Measurements from ENCODE around the gene KCNG1. TPM values are rescaled to one million over a fixed set of nuclear protein-coding genes. Genes with fewer than 3 reads are reported as not detected.

Gene KCNG1
- total and polyA plus RNA-seq, 2 of the 13 experiments (the other 11 are each of a cell fraction or from before 2014, with no cell fraction given) = not detected

GRCh38 chr20:50958615-50959542, 64.0 kb downstream of the KCNG1 start, which contains the start of gene MOCS3 (continued):
- TF ChIP-seq ZNF292 (CRISPR knock-in tag; IDR thresholded peaks at IDR 0.05; ENCODE audit: borderline replicate concordance, low read depth) = 0 out of 2 replicates have a peak, but pooled peaks have one; percentile 43
- no peak for TF ChIP-seq ZBTB26 (CRISPR knock-in tag; IDR thresholded peaks at IDR 0.05; ENCODE audit: borderline replicate concordance)
- no peak for TF ChIP-seq SP1 (IDR thresholded peaks at IDR 0.05)
- no peak; the same call in 1 of the 2 replicates for TF ChIP-seq SP1 (CRISPR knock-in tag; IDR thresholded peaks at IDR 0.05)
- TF ChIP-seq, protein P1, sequence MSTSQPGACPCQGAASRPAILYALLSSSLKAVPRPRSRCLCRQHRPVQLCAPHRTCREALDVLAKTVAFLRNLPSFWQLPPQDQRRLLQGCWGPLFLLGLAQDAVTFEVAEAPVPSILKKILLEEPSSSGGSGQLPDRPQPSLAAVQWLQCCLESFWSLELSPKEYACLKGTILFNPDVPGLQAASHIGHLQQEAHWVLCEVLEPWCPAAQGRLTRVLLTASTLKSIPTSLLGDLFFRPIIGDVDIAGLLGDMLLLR (CRISPR knock-in tag; IDR thresholded peaks at IDR 0.05) = peak; percentile 97
- peak; percentile 68 for TF ChIP-seq HNRNPLL (IDR thresholded peaks at IDR 0.05; ENCODE audit: low read depth, low read length, poor library complexity, severe bottlenecking)
- peak; percentile 70; the same call in 1 of the 2 replicates for TF ChIP-seq NFE2L1 (CRISPR knock-in tag; IDR thresholded peaks at IDR 0.05; ENCODE audit: borderline replicate concordance)
- TF ChIP-seq FOXJ3 (CRISPR knock-in tag; IDR thresholded peaks at IDR 0.05; ENCODE audit: borderline replicate concordance) = peak; percentile 87
- TF ChIP-seq ARID2 (CRISPR knock-in tag; IDR thresholded peaks at IDR 0.05; ENCODE audit: borderline replicate concordance) = no peak; the same call in 1 of the 2 replicates
- no peak for TF ChIP-seq ZNF207 (IDR thresholded peaks at IDR 0.05; ENCODE audit: borderline replicate concordance)
- TF ChIP-seq THAP11 (CRISPR knock-in tag; IDR thresholded peaks at IDR 0.05) = peak; percentile 92
- TF ChIP-seq RERE (CRISPR knock-in tag; IDR thresholded peaks at IDR 0.05; ENCODE audit: low read depth) = no peak
- no peak; the same call in 1 of the 2 replicates for TF ChIP-seq SP4 (CRISPR knock-in tag; IDR thresholded peaks at IDR 0.05)
- TF ChIP-seq, protein P2, sequence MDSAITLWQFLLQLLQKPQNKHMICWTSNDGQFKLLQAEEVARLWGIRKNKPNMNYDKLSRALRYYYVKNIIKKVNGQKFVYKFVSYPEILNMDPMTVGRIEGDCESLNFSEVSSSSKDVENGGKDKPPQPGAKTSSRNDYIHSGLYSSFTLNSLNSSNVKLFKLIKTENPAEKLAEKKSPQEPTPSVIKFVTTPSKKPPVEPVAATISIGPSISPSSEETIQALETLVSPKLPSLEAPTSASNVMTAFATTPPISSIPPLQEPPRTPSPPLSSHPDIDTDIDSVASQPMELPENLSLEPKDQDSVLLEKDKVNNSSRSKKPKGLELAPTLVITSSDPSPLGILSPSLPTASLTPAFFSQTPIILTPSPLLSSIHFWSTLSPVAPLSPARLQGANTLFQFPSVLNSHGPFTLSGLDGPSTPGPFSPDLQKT (CRISPR knock-in tag; IDR thresholded peaks at IDR 0.05; ENCODE audit: borderline replicate concordance) = peak; percentile 67; the same call in 1 of the 2 replicates
- no peak for TF ChIP-seq RBAK (CRISPR knock-in tag; IDR thresholded peaks at IDR 0.05)
- TF ChIP-seq ZBTB39 (CRISPR knock-in tag; IDR thresholded peaks at IDR 0.05) = no peak
- no peak for TF ChIP-seq ADNP (CRISPR knock-in tag; IDR thresholded peaks at IDR 0.05)
- no peak; the same call in 1 of the 2 replicates for TF ChIP-seq MEF2D (CRISPR knock-in tag; IDR thresholded peaks at IDR 0.05)
